GM12891 (cell line): ENCODE data around the gene PTPRD.

ENCODE experiments used
- POLR2A ChIP-seq: IDR thresholded peaks from 2 replicates; pipeline ENCODE4 v1.6.1; 2011; ENCODE audit warnings: low read depth, low read length, control low read depth
- POLR2AphosphoS5 ChIP-seq: IDR thresholded peaks from 2 replicates; pipeline ENCODE4 v1.6.1; 2011; ENCODE audit warnings: low read depth, low read length, control low read depth

DNA sequence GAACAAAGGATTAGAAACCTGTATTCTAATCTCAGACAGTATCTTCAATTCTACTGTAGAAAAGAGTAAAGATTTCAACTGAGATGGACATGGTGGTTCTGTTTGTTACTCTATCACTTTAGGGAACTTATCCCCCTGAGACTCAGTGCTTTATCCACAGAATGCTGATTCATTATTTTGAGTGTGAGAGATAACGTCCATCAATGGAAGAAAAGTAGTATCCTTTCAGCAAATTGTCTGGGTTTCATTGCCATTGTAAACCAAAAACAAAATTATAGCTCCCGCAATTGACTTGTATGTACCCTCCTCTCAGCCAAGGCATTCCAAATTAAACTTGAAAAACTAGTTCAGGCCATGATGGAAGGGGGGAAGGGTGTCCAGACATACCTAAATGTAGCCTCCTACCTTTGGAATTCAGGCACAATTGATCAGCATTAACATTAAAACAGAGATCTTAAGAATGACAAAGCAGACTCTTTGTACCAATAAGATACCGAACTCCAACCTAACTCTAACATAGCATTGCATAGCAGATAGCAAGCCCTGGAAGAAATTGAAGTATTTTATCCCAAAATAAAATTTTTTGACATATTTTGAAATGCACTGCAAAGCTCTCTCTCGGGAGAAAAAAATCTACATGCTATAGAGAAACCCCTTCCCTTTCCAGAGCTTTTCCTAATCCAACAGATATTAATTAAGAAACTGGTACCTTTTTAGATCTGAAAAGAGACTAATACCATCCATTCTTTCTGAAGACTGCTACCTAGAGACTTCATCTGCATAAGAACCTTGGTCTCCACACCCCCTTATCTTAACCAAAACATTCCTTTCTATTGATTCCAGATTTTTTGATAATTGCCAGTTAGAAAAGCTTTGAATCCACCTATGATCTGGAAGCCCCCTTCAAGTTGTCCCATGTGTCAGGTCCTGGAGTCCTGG, 1055.7 kb downstream of the PTPRD start:
- TF ChIP-seq POLR2A: no peak
- no peak for TF ChIP-seq POLR2AphosphoS5
